ENCODE data around the gene AGAP1. TPM values are rescaled to one million over a fixed set of nuclear protein-coding genes. Genes with fewer than 3 reads are reported as not detected.

Gene AGAP1
- total and polyA plus RNA-seq, 4 donors: 2.0 to 8.5 (median 5.4) TPM

GRCh38 chr2:235453605-235454151, 40.2 kb upstream of the AGAP1 start:
- no peak for DNase-seq (ENCODE audit: low spot score)
- Histone ChIP-seq H3K27me3 (ENCODE audit: control insufficient read depth in 4 of 4, insufficient read depth in 4 of 4, low read length in 3 of 4) (no peaks in the 10 kb centered on the region), H3K9me3 (ENCODE audit: control insufficient read depth in 4 of 4, low read length in 3 of 4) (no peaks in the 10 kb centered on the region), H3K4me1 (ENCODE audit: control insufficient read depth in 4 of 4, insufficient read depth in 4 of 4, low read length in 3 of 4) (peaks cover 0 to 3% (median 0%) of the 10 kb centered on the region in 4 donors), H3K9ac (ENCODE audit: low read depth in 1 of 2, low read length in 2 of 2) (no peak overlapping the region), H3K4me3 (ENCODE audit: low read depth in 1 of 3, low read length in 3 of 3) (no peak overlapping the region), H3K36me3 (ENCODE audit: control insufficient read depth in 4 of 4, insufficient read depth in 3 of 4, low read depth in 1 of 4, low read length in 3 of 4) (no peaks in the 10 kb centered on the region), H3K27ac (ENCODE audit: low read depth in 1 of 2, low read length in 2 of 2) (no peak overlapping the region)
- 82% methylated on average over 6 of the region's 6 CpGs for WGBS
- no peak for TF ChIP-seq ZBTB33 (IDR thresholded peaks at IDR 0.05)
- no peak for TF ChIP-seq TAF1 (conservative IDR thresholded peaks at IDR 0.05)
- no peak for TF ChIP-seq CTCF (IDR thresholded peaks at IDR 0.05; ENCODE audit: low read depth, low read length, missing input control)
- TF ChIP-seq NR2F2 (IDR thresholded peaks at IDR 0.05): no peak
- TF ChIP-seq GABPA (IDR thresholded peaks at IDR 0.05 in 1 of 2, conservative IDR thresholded peaks at IDR 0.05 in 1 of 2): no peak

- Histone ChIP-seq H3K27ac (ENCODE audit: low read depth in 1 of 2, low read length in 2 of 2) (no peak overlapping the region), H3K27me3 (ENCODE audit: control insufficient read depth in 4 of 4, insufficient read depth in 4 of 4, low read length in 3 of 4) (peaks cover 0 to 2% (median 0%) of the 10 kb centered on the region in 4 donors), H3K4me1 (ENCODE audit: control insufficient read depth in 4 of 4, insufficient read depth in 4 of 4, low read length in 3 of 4) (no peaks in the 10 kb centered on the region), H3K4me3 (ENCODE audit: low read depth in 1 of 3, low read length in 3 of 3) (no peak overlapping the region), H3K9ac (ENCODE audit: low read depth in 1 of 2, low read length in 2 of 2) (no peak overlapping the region), H3K36me3 (ENCODE audit: control insufficient read depth in 4 of 4, insufficient read depth in 3 of 4, low read depth in 1 of 4, low read length in 3 of 4) (no peaks in the 10 kb centered on the region), H3K9me3 (ENCODE audit: control insufficient read depth in 4 of 4, low read length in 3 of 4) (no peaks in the 10 kb centered on the region)
- DNase-seq (ENCODE audit: low spot score): no peak
- TF ChIP-seq NR2F2 (IDR thresholded peaks at IDR 0.05): no peak
- TF ChIP-seq HNF4G (IDR thresholded peaks at IDR 0.05): no peak
- no peak for TF ChIP-seq TAF1 (conservative IDR thresholded peaks at IDR 0.05)
- no peak for TF ChIP-seq FOXA1 (IDR thresholded peaks at IDR 0.05)
- TF ChIP-seq RAD21 (IDR thresholded peaks at IDR 0.05): no peak
- no peak for TF ChIP-seq RXRA (IDR thresholded peaks at IDR 0.05)
- no peak for TF ChIP-seq EGR1 (IDR thresholded peaks at IDR 0.05; ENCODE audit: low read depth in 2 of 2)
- WGBS: 57% methylated on average over 7 of the region's 7 CpGs
Measured at GRCh38 chr2:235458839-235459273, 35.0 kb upstream of the AGAP1 start.

GRCh38 chr2:235460548-235461047, 33.2 kb upstream of the AGAP1 start:
- 76% methylated on average over 8 of the region's 8 CpGs for WGBS
- no peaks in the 10 kb centered on the region for H3K9me3 ChIP-seq (ENCODE audit: control insufficient read depth in 4 of 4, low read length in 3 of 4)
- H3K9ac ChIP-seq (ENCODE audit: low read depth in 1 of 2, low read length in 2 of 2): no peak overlapping the region
- H3K27me3 ChIP-seq (ENCODE audit: control insufficient read depth in 4 of 4, insufficient read depth in 4 of 4, low read length in 3 of 4): peaks cover 0 to 5% (median 0%) of the 10 kb centered on the region in 4 donors
- no peak for DNase-seq (ENCODE audit: low spot score)
- no peaks in the 10 kb centered on the region for H3K36me3 ChIP-seq (ENCODE audit: control insufficient read depth in 4 of 4, insufficient read depth in 3 of 4, low read depth in 1 of 4, low read length in 3 of 4)
- H3K27ac ChIP-seq (ENCODE audit: low read depth in 1 of 2, low read length in 2 of 2): no peak overlapping the region
- no peak overlapping the region for H3K4me3 ChIP-seq (ENCODE audit: low read depth in 1 of 3, low read length in 3 of 3)
- H3K4me1 ChIP-seq (ENCODE audit: control insufficient read depth in 4 of 4, insufficient read depth in 4 of 4, low read length in 3 of 4): no peaks in the 10 kb centered on the region
- no peak for TF ChIP-seq ZBTB33 (IDR thresholded peaks at IDR 0.05)
- no peak for TF ChIP-seq JUND (IDR thresholded peaks at IDR 0.05)
- TF ChIP-seq YY1 (IDR thresholded peaks at IDR 0.05): no peak
- TF ChIP-seq HNF4A (conservative IDR thresholded peaks at IDR 0.05): no peak
- TF ChIP-seq RXRA (IDR thresholded peaks at IDR 0.05): no peak
- TF ChIP-seq EGR1 (IDR thresholded peaks at IDR 0.05; ENCODE audit: low read depth in 2 of 2): no peak
- no peak for TF ChIP-seq REST (IDR thresholded peaks at IDR 0.05)
- TF ChIP-seq RAD21 (IDR thresholded peaks at IDR 0.05): no peak
- no peak for TF ChIP-seq GABPA (IDR thresholded peaks at IDR 0.05 in 1 of 2, conservative IDR thresholded peaks at IDR 0.05 in 1 of 2)
- TF ChIP-seq CTCF (IDR thresholded peaks at IDR 0.05; ENCODE audit: low read depth, low read length, missing input control): no peak

Measured in liver (tissue), 9 donors.